ENCODE measurements around the gene ATP7B. TPM values are rescaled to one million over a fixed set of nuclear protein-coding genes. Genes with fewer than 3 reads are reported as not detected.

Gene ATP7B
- total and polyA plus RNA-seq, 2 of the 4 experiments (the other 2 are of a cell fraction): 2.7 to 2.9 TPM

DNA sequence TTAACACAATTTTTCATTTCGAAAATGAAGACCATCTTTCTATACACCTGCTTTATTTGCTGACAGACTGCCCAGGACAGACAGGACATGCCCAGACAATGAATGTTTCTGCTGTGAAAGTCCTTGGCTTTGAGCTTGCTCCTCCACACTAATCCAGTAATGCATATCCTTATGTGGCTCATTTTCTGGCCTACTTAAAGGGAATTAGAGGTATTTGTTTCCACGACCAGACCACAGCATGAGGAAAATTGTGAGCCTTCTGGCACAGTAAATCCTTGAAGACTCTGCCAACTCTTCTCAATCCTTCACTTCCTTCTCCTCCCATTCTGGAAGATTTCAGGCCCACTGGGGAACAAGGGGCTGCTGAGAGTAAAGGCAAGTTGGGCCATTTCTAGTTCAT, 123.8 kb downstream of the ATP7B start:
- DNase-seq (no peak), ATAC-seq (ENCODE audit: low read depth) (no peak)
- no peak overlapping the region for H3K18ac ChIP-seq (ENCODE audit: low read depth, low read length)
- no peaks in the 10 kb centered on the region; the same call in 1 of the 2 replicates for H3K9me3 ChIP-seq (ENCODE audit: control insufficient read depth, insufficient read depth, low read length)
- dilution Hi-C loops (cut with HindIII; ENCODE audit: low sequenced_read_pairs, unreplicated experiment): no loop called here
- no peak overlapping the region for H4K8ac ChIP-seq (ENCODE audit: low read depth in 2 of 2, low read length in 2 of 2)
- H4K5ac ChIP-seq (ENCODE audit: low read depth, low read length): no peak overlapping the region
- no peak overlapping the region for H3K4me2 ChIP-seq (ENCODE audit: low read depth, low read length)
- H3K79me1 ChIP-seq (ENCODE audit: low read depth in 1 of 2, low read length in 2 of 2): no peaks in the 10 kb centered on the region
- intact Hi-C loops (cut with micrococcal nuclease): no loop called here
- no peak overlapping the region for H3K14ac ChIP-seq (replicated peaks; ENCODE audit: low read depth, low read length)
- no peak overlapping the region for H3K4me3 ChIP-seq (ENCODE audit: insufficient read depth, low read depth, low read length)
- no peak overlapping the region for H4K91ac ChIP-seq (ENCODE audit: insufficient read depth, low read depth, low read length)
- no peak overlapping the region for H3K56ac ChIP-seq (ENCODE audit: extremely low read depth, insufficient read depth, low read length)
- no peaks in the 10 kb centered on the region for H3K4me1 ChIP-seq (ENCODE audit: control insufficient read depth, insufficient read depth, low read length)
- POLR2A ChIA-PET (ENCODE audit: unreplicated experiment): no interaction called here
- no peak overlapping the region for H3K23ac ChIP-seq (ENCODE audit: low read depth, low read length)
- in situ Hi-C loops (cut with MboI; ENCODE audit: low sequenced_read_pairs): no loop called here
- no peaks in the 10 kb centered on the region for H3K36me3 ChIP-seq (ENCODE audit: control insufficient read depth, insufficient read depth, low read length)
- H2AK9ac ChIP-seq (replicated peaks; ENCODE audit: low read depth, low read length, poor library complexity): no peak overlapping the region
- H3K9me1 ChIP-seq (ENCODE audit: insufficient read depth, low read length): no peaks in the 10 kb centered on the region
- WGBS, 2 experiments (ENCODE audit: extremely low coverage in 2 of 2, insufficient read length in 1 of 2): no CpG with 5 or more reads among the region's 2 CpGs
- no peaks in the 10 kb centered on the region for H4K20me1 ChIP-seq (ENCODE audit: insufficient read depth, low read length)
- H3K27me3 ChIP-seq (ENCODE audit: control insufficient read depth, insufficient read depth, low read length): peaks cover 20% of the 10 kb centered on the region
- no peak overlapping the region for H2AK5ac ChIP-seq (ENCODE audit: low read depth, low read length)
- TF ChIP-seq ELK1 (IDR thresholded peaks at IDR 0.05; ENCODE audit: borderline replicate concordance, low read depth, low read length): no peak
- TF ChIP-seq RCOR1 (IDR thresholded peaks at IDR 0.05; ENCODE audit: insufficient replicate concordance, low read length): no peak
- TF ChIP-seq MAFK (IDR thresholded peaks at IDR 0.05; ENCODE audit: low read depth, low read length): no peak
- TF ChIP-seq RAD21 (IDR thresholded peaks at IDR 0.05; ENCODE audit: low read length): no peak
- TF ChIP-seq FOS (IDR thresholded peaks at IDR 0.05; ENCODE audit: low read depth, low read length): no peak
- TF ChIP-seq CTCF (conservative IDR thresholded peaks at IDR 0.05; ENCODE audit: low read depth, low read length): no peak
- TF ChIP-seq NFE2L2 (IDR thresholded peaks at IDR 0.05; ENCODE audit: low read depth, low read length): no peak
- TF ChIP-seq, protein P1, sequence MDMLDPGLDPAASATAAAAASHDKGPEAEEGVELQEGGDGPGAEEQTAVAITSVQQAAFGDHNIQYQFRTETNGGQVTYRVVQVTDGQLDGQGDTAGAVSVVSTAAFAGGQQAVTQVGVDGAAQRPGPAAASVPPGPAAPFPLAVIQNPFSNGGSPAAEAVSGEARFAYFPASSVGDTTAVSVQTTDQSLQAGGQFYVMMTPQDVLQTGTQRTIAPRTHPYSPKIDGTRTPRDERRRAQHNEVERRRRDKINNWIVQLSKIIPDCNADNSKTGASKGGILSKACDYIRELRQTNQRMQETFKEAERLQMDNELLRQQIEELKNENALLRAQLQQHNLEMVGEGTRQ (IDR thresholded peaks at IDR 0.05; ENCODE audit: low read depth, low read length): no peak
- TF ChIP-seq SMC3 (IDR thresholded peaks at IDR 0.05; ENCODE audit: low read depth, low read length): no peak
- TF ChIP-seq MAZ (IDR thresholded peaks at IDR 0.05; ENCODE audit: borderline replicate concordance, low read depth, low read length): no peak
- no peak for TF ChIP-seq MXI1 (IDR thresholded peaks at IDR 0.05; ENCODE audit: borderline replicate concordance, low read depth, low read length)
- TF ChIP-seq RFX5 (IDR thresholded peaks at IDR 0.05; ENCODE audit: low read depth, low read length): no peak
- no peak for TF ChIP-seq POLR2A (IDR thresholded peaks at IDR 0.05; ENCODE audit: low read depth, low read length)
- no peak overlapping the region for H2BK20ac ChIP-seq (ENCODE audit: low read depth, low read length)
- H2BK15ac ChIP-seq (ENCODE audit: low read depth, low read length): no peak overlapping the region
- H2BK120ac ChIP-seq (ENCODE audit: low read depth, low read length): no peak overlapping the region
- H3K4ac ChIP-seq (ENCODE audit: low read depth, low read length): no peak overlapping the region
- no peak overlapping the region for H2BK5ac ChIP-seq (ENCODE audit: low read depth, low read length, poor library complexity, severe bottlenecking)
- no peak overlapping the region for H2AFZ ChIP-seq (replicated peaks; ENCODE audit: low read length, poor library complexity)
- CTCF ChIA-PET: interaction anchor here (1.0 kb wide), 1 partner anchor 9 kb away, joined by 3 read pairs; no protein-coding TSS in a partner anchor
- BruUV-seq (replicated peaks): no TSS peak
- no peak overlapping the region for H3K9ac ChIP-seq (ENCODE audit: low read depth, low read length)
- H3K27ac ChIP-seq (ENCODE audit: insufficient read depth, low read length): no peak overlapping the region

Data from IMR-90 (cell line).